ENCODE results near the gene SCN9A.
A peak's percentile ranks its signal among the peaks of the same experiment; 100 is the strongest.

DNA sequence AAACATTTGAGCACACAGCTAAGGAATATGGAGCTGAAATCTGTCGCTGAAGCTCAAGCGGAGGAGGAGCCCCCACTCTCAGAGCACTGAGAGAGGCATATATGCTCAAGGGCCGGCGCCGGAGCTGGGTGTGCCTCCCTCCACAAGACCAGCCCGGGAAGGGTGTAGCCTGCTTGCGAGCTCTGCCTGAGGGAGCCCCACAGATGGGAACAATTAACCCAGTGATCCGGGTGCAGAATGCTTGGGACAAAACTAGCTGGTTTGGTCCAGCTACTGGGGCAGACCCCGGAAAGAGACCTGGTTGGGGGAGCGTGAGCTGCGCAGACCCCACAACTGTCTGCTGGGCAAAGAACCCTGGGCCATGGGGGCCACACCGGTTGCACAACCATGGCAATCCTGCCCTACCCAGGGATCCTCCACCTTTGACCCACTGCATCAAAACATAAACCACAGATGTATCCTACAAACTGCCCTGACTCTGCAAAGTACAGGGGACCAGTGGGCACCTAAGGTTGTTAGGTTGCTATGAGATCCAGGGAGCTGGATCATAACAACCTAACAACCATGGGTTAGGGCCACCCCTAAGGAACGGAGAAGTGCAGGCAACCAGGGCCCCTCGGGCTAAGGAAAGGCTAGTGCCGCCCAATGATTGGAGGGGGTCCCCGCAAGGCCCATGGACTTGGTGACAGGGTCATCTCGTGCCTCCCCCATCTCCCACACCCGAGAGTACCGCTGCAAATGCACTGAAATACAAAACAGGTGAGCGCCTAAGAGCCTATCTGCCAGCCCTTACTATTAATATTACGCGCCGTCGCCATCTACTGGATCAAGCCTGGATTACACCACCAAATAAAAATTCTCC is 194.6 kb downstream of the SCN9A start:
- TF ChIP-seq CTCF (IDR thresholded peaks at IDR 0.05) (peak; percentile 36 to 52 (median 43)), POLR2A (IDR thresholded peaks at IDR 0.05) (no peak)

Measured in adrenal gland (tissue), 5 donors.